GM23338 (cell line): ENCODE data around the gene UBN1. TPM values are rescaled to one million over a fixed set of nuclear protein-coding genes. Genes with fewer than 3 reads are reported as not detected.

Experiments
- ATAC-seq: fragments of 200-7000 bp; cut with Tn5 transposase; 3 replicates; pipeline ENCODE4 v1.9.1; 2020
- DNase-seq: peaks from one replicate; pipeline ENCODE4 v3.0.0-alpha.2; 2015; ENCODE audit warnings: low spot score
- H2AFZ ChIP-seq: fragments of 200-600 bp; sonication (generic); 2 replicates; pipeline ENCODE4 v1.8.0; 2016; ENCODE audit warnings: antibody characterized with exemption, mild to moderate bottlenecking, moderate library complexity
- H3F3A ChIP-seq: fragments of 200-600 bp; sonication (generic); replicated peaks from 2 replicates; pipeline ENCODE4 v1.8.0; 2017; ENCODE audit warnings: antibody characterized with exemption, mixed run types, low read depth
- H3K27ac ChIP-seq: fragments of 200-600 bp; sonication (generic); 2 replicates; pipeline ENCODE4 v1.6.1; 2016; ENCODE audit warnings: low read depth
- H3K27me3 ChIP-seq: fragments of 200-600 bp; sonication (generic); 2 replicates; pipeline ENCODE4 v1.8.0; 2016; ENCODE audit warnings: mild to moderate bottlenecking, mixed run types, moderate library complexity; ENCODE audit not compliant: insufficient read depth
- H3K36me3 ChIP-seq: fragments of 200-600 bp; sonication (generic); 2 replicates; pipeline ENCODE4 v1.8.0; 2016; ENCODE audit warnings: mild to moderate bottlenecking; ENCODE audit not compliant: insufficient read depth
- H3K4me1 ChIP-seq: fragments of 200-600 bp; sonication (generic); 2 replicates; pipeline ENCODE4 v1.8.0; 2016; ENCODE audit warnings: mild to moderate bottlenecking, moderate library complexity; ENCODE audit not compliant: insufficient read depth
- H3K4me2 ChIP-seq: fragments of 200-600 bp; sonication (generic); 2 replicates; pipeline ENCODE4 v1.7.1; 2017; ENCODE audit warnings: mixed run types
- H3K4me3 ChIP-seq: fragments of 200-600 bp; sonication (generic); 2 replicates; pipeline ENCODE4 v1.6.1; 2016; ENCODE audit warnings: mixed run types
- H3K79me2 ChIP-seq: fragments of 200-600 bp; sonication (generic); replicated peaks from 2 replicates; pipeline ENCODE4 v1.8.0; 2017; ENCODE audit warnings: mild to moderate bottlenecking; ENCODE audit not compliant: insufficient read depth
- H3K9me2 ChIP-seq: fragments of 200-600 bp; sonication (generic); 2 replicates; pipeline ENCODE4 v1.8.0; 2017; ENCODE audit not compliant: insufficient read depth
- H4K20me1 ChIP-seq: fragments of 200-600 bp; sonication (generic); replicated peaks from 2 replicates; pipeline ENCODE4 v1.8.0; 2017; ENCODE audit warnings: mild to moderate bottlenecking; ENCODE audit not compliant: insufficient read depth
- H3K27ac Mint-ChIP-seq: 2 replicates; pipeline ENCODE4 v1.8.0; 2020; ENCODE audit warnings: inconsistent platforms, mild to moderate bottlenecking, moderate library complexity, mixed read lengths
- H3K27me3 Mint-ChIP-seq: 3 replicates; pipeline ENCODE4 v1.8.0; 2022; ENCODE audit warnings: low read depth, mild to moderate bottlenecking, moderate library complexity, mixed read lengths, inconsistent platforms; ENCODE audit not compliant: insufficient read depth, poor library complexity
- H3K36me3 Mint-ChIP-seq: 3 replicates; pipeline ENCODE4 v1.8.0; 2021; ENCODE audit warnings: low read depth, mild to moderate bottlenecking, inconsistent platforms, moderate library complexity, mixed read lengths
- H3K4me1 Mint-ChIP-seq: 3 replicates; pipeline ENCODE4 v1.8.0; 2020; ENCODE audit warnings: mild to moderate bottlenecking, inconsistent platforms, mixed read lengths
- H3K4me3 Mint-ChIP-seq: 3 replicates; pipeline ENCODE4 v1.8.0; 2021; ENCODE audit warnings: moderate library complexity, mild to moderate bottlenecking, inconsistent platforms, mixed read lengths
- H3K9me3 Mint-ChIP-seq: 3 replicates; pipeline ENCODE4 v1.8.0; 2020; ENCODE audit warnings: moderate library complexity, mild to moderate bottlenecking, inconsistent platforms, mixed read lengths
- CREB1 ChIP-seq: fragments of 250-450 bp; sonication (Bioruptor Pico); IDR thresholded peaks from 2 replicates; pipeline ENCODE4 v1.5.0; 2020; ENCODE audit warnings: low read depth, mild to moderate bottlenecking, moderate library complexity
- EZH2 ChIP-seq: fragments of 200-600 bp; sonication (generic); IDR thresholded peaks from one replicate; pipeline ENCODE4 v1.8.0; 2017; ENCODE audit warnings: antibody characterized with exemption, mild to moderate bottlenecking, low read depth; ENCODE audit not compliant: unreplicated experiment
- EZH2phosphoT487 ChIP-seq: fragments of 200-600 bp; sonication (generic); IDR thresholded peaks from one replicate; pipeline ENCODE4 v1.8.1; 2018; ENCODE audit warnings: antibody characterized with exemption; ENCODE audit not compliant: unreplicated experiment
- JUNB ChIP-seq: IDR thresholded peaks from one replicate; pipeline ENCODE4 v1.6.1; 2016; ENCODE audit warnings: antibody characterized with exemption; ENCODE audit not compliant: unreplicated experiment
- NANOG ChIP-seq: IDR thresholded peaks from 2 replicates; pipeline ENCODE4 v1.6.1; 2016; ENCODE audit warnings: antibody characterized with exemption, borderline replicate concordance
- POLR2AphosphoS5 ChIP-seq: IDR thresholded peaks from 2 replicates; pipeline ENCODE4 v1.6.1; 2016; ENCODE audit warnings: antibody characterized with exemption, low read depth
- REST ChIP-seq: IDR thresholded peaks from one replicate; pipeline ENCODE4 v1.6.1; 2018; ENCODE audit warnings: antibody characterized with exemption; ENCODE audit not compliant: unreplicated experiment
- ZNF114 ChIP-seq: fragments of 250-450 bp; sonication (Bioruptor Pico); IDR thresholded peaks from 2 replicates; pipeline ENCODE4 v1.5.0; 2020; ENCODE audit warnings: mild to moderate bottlenecking, moderate library complexity
- ZNF331 ChIP-seq: fragments of 250-450 bp; sonication (Bioruptor Pico); IDR thresholded peaks from 2 replicates; pipeline ENCODE4 v1.5.0; 2020; ENCODE audit warnings: low read depth, mild to moderate bottlenecking, moderate library complexity
- polyA plus RNA-seq: library from polyadenylated mRNA; unstranded; fragments of >200 nt; fragmentation: Nextera tagmentation; extraction: Ambion mirVana; gene quantifications from 2 replicates; pipeline ENCODE4 v1.2.1, GENCODE V29; 2016
- total RNA-seq: library from RNA; depleted of rRNA; stranded (reverse); fragments of >200 nt; shearing (Covaris generic); gene quantifications from 2 replicates; pipeline ENCODE4 v1.2.3, GENCODE V29; 2014
- TF ChIP-seq, protein P1 (sequence below), 2 experiments: fragments of 200-600 bp in 1 of 2; sonication (generic) in 1 of 2; conservative IDR thresholded peaks; 2 replicates each; pipeline versions ENCODE4 v1.5.1 to v1.6.1; 2016 to 2017; ENCODE audit warnings: antibody characterized with exemption in 2 of 2, low read depth in 2 of 2, mild to moderate bottlenecking in 2 of 2, moderate library complexity in 1 of 2
- TF ChIP-seq, protein P2 (sequence below): IDR thresholded peaks from 2 replicates; pipeline ENCODE4 v1.6.1; 2016; ENCODE audit warnings: antibody characterized with exemption

The UBN1 gene
- total and polyA plus RNA-seq, 2 experiments from 2014 or later: 18.3 to 46.8 TPM

DNA sequence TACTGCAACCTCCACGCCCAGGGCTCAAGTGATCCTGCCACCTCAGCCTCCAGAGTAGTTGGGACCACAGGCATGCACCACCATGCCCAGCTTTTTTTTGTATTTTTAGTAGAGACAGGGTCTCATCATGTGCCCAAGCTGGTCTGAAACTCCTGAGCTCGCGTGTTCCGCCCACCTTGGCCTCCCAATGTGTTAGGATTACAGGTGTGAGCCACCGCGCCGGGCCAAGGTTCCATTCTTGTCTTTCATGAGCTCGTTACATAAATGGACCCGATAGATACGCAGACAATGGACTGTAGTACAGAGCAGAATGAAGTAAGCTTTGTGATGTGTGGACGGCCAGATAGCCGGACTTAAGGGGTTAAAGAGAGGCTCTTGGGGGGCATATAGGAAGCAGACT is 19.3 kb downstream of the UBN1 start:
- H3K27me3 Mint-ChIP-seq: peaks cover 8% of the 10 kb centered on the region
- peaks cover 37% of the 10 kb centered on the region for H3K36me3 Mint-ChIP-seq
- H3F3A ChIP-seq: 0 out of 2 replicates have a peak, but pooled peaks cover 5% of the 10 kb centered on the region
- H3K27ac Mint-ChIP-seq: no peak overlapping the region
- no peak overlapping the region for H2AFZ ChIP-seq
- H3K4me1 ChIP-seq: no peaks in the 10 kb centered on the region
- peaks cover 75% of the 10 kb centered on the region for H3K79me2 ChIP-seq
- H3K4me3 ChIP-seq: no peak overlapping the region
- H3K4me1 Mint-ChIP-seq: no peaks in the 10 kb centered on the region
- ATAC-seq (no peak), DNase-seq (no peak)
- no peaks in the 10 kb centered on the region for H3K27me3 ChIP-seq
- no peaks in the 10 kb centered on the region for H3K9me2 ChIP-seq
- no peak overlapping the region for H3K4me2 ChIP-seq
- H3K36me3 ChIP-seq: peaks cover 6% of the 10 kb centered on the region
- peaks cover 49% of the 10 kb centered on the region for H4K20me1 ChIP-seq
- no peak overlapping the region for H3K27ac ChIP-seq
- no peaks in the 10 kb centered on the region for H3K9me3 Mint-ChIP-seq
- TF ChIP-seq ZNF114: no peak
- TF ChIP-seq JUNB: no peak
- TF ChIP-seq EZH2phosphoT487: no peak
- H3K4me3 Mint-ChIP-seq: no peak overlapping the region

DNA sequence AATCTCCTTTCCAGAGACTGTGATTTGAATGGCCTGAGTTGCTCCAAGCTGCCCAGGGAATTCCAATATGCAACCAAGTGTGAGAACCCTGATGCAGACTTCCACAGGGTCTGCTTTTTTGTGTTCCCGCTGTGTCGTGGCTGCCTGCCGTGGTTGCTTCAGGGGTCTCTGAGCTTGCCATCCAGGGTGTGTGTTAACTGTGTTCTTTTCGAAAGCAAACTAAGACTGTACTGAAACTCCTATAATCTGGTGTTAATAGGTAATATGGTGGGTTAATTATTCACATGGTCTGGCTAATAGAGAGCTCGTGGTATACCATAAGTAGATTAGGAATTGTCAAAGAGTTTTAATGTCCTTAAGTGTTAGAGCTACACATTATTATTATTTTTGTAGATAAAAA is 20.7 kb downstream of the UBN1 start:
- Mint-ChIP-seq H3K27ac (no peak overlapping the region), H3K27me3 (peaks cover 8% of the 10 kb centered on the region), H3K4me1 (no peaks in the 10 kb centered on the region), H3K9me3 (no peaks in the 10 kb centered on the region), H3K4me3 (no peak overlapping the region), H3K36me3 (peaks cover 41% of the 10 kb centered on the region)
- Histone ChIP-seq H3F3A (no peaks in the 10 kb centered on the region), H3K4me3 (no peak overlapping the region), H3K4me2 (no peak overlapping the region), H2AFZ (no peak overlapping the region), H3K9me2 (no peaks in the 10 kb centered on the region), H3K36me3 (peaks cover 8% of the 10 kb centered on the region), H3K27me3 (no peaks in the 10 kb centered on the region), H3K79me2 (peaks cover 63% of the 10 kb centered on the region), H3K4me1 (no peaks in the 10 kb centered on the region), H4K20me1 (peaks cover 41% of the 10 kb centered on the region), H3K27ac (no peak overlapping the region)
- ATAC-seq (no peak), DNase-seq (no peak)
- TF ChIP-seq POLR2AphosphoS5 (no peak), EZH2 (no peak), JUNB (no peak), CREB1 (no peak), REST (no peak), ZNF114 (no peak), EZH2phosphoT487 (no peak), NANOG (no peak), ZNF331 (no peak)
- TF ChIP-seq, protein P1, sequence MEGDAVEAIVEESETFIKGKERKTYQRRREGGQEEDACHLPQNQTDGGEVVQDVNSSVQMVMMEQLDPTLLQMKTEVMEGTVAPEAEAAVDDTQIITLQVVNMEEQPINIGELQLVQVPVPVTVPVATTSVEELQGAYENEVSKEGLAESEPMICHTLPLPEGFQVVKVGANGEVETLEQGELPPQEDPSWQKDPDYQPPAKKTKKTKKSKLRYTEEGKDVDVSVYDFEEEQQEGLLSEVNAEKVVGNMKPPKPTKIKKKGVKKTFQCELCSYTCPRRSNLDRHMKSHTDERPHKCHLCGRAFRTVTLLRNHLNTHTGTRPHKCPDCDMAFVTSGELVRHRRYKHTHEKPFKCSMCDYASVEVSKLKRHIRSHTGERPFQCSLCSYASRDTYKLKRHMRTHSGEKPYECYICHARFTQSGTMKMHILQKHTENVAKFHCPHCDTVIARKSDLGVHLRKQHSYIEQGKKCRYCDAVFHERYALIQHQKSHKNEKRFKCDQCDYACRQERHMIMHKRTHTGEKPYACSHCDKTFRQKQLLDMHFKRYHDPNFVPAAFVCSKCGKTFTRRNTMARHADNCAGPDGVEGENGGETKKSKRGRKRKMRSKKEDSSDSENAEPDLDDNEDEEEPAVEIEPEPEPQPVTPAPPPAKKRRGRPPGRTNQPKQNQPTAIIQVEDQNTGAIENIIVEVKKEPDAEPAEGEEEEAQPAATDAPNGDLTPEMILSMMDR (conservative IDR thresholded peaks at IDR 0.05; ENCODE audit: low read depth in 2 of 2): no peak
- TF ChIP-seq, protein P2, sequence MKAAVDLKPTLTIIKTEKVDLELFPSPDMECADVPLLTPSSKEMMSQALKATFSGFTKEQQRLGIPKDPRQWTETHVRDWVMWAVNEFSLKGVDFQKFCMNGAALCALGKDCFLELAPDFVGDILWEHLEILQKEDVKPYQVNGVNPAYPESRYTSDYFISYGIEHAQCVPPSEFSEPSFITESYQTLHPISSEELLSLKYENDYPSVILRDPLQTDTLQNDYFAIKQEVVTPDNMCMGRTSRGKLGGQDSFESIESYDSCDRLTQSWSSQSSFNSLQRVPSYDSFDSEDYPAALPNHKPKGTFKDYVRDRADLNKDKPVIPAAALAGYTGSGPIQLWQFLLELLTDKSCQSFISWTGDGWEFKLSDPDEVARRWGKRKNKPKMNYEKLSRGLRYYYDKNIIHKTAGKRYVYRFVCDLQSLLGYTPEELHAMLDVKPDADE: no peak
